ENCODE results near the gene HOXD4.

The HOXD4 gene

DNA sequence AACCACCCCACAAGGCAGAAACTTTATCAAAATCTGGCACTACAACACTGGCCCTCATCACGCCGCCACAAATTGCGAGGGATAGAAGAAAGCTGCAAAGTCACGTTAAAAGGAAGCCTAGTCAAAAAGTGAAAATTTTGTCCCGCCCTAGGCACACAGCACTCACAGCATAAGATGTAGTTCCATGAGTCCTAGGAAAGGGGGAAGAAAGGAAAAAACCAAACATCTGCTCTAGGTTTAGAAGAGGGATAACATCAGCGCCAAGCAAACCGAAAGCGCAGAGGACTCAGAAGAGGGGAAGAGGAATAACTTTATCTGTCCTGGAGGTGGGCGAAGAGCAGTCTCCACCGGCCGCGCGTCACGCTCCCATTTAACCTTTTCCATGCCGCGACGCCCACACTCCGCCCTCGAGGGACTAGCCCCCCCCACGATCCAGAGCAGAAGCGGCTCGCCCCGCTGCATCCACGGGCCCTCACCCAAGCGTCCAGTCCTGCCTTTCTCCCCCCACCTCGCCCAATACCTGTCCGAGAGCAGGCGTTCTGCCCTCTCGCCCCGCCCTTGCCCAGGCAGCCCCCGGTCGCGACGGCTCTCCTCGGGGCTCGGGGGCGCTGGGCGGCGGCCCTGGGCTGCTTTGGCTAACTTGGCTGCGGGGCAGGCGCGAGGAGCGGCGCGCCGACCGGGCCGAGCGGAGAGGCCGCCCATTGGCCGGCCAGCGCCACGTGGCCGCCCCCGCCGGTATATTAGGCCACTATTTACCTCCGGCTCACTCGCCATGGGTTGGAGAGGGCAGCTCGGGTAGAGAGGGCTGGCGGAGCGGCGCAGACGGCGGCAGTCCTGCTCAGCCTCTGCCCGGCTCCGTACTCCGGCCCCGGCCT, 36.8 kb downstream of the HOXD4 start, which contains the start of gene HOXD1:
Gene HOXD1, plus strand, starts transcription at position 770 of the 875 bp plus-strand sequence. CDS start 134 bp downstream, outside the sequence.
- Histone ChIP-seq H3K79me2 (ENCODE audit: control insufficient read depth, low read length) (no peaks in the 10 kb centered on the region), H3K4me3 (ENCODE audit: low read length) (no peak within 1 kb of the TSS), H3K9me2 (replicated peaks; ENCODE audit: control insufficient read depth, low read length) (no peaks in the 10 kb centered on the region), H3F3A (ENCODE audit: control insufficient read depth, insufficient read depth) (no peaks in the 10 kb centered on the region), H3K4me1 (ENCODE audit: control insufficient read depth, low read length) (no peaks in the 10 kb centered on the region), H3K4me2 (ENCODE audit: low read length) (no peak within 1 kb of the TSS), H3K36me3 (ENCODE audit: control insufficient read depth, low read length) (no peaks in the 10 kb centered on the region), H3K27ac (ENCODE audit: low read depth, low read length) (no peak within 1 kb of the TSS), H3K27me3 (ENCODE audit: control insufficient read depth, low read length) (peaks cover 7% of the 10 kb centered on the region), H4K20me1 (ENCODE audit: control insufficient read depth, insufficient read depth, low read depth, low read length) (no peaks in the 10 kb centered on the region), H3K9me3 (ENCODE audit: control insufficient read depth, insufficient read depth, low read length) (no peaks in the 10 kb centered on the region; the same call in 1 of the 2 replicates)
- TF ChIP-seq, protein P1, sequence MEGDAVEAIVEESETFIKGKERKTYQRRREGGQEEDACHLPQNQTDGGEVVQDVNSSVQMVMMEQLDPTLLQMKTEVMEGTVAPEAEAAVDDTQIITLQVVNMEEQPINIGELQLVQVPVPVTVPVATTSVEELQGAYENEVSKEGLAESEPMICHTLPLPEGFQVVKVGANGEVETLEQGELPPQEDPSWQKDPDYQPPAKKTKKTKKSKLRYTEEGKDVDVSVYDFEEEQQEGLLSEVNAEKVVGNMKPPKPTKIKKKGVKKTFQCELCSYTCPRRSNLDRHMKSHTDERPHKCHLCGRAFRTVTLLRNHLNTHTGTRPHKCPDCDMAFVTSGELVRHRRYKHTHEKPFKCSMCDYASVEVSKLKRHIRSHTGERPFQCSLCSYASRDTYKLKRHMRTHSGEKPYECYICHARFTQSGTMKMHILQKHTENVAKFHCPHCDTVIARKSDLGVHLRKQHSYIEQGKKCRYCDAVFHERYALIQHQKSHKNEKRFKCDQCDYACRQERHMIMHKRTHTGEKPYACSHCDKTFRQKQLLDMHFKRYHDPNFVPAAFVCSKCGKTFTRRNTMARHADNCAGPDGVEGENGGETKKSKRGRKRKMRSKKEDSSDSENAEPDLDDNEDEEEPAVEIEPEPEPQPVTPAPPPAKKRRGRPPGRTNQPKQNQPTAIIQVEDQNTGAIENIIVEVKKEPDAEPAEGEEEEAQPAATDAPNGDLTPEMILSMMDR (IDR thresholded peaks at IDR 0.05; ENCODE audit: low read depth, low read length, poor library complexity, severe bottlenecking): no peak
- TF ChIP-seq EZH2phosphoT487 (IDR thresholded peaks at IDR 0.05; ENCODE audit: borderline replicate concordance, low read length): no peak

DNA sequence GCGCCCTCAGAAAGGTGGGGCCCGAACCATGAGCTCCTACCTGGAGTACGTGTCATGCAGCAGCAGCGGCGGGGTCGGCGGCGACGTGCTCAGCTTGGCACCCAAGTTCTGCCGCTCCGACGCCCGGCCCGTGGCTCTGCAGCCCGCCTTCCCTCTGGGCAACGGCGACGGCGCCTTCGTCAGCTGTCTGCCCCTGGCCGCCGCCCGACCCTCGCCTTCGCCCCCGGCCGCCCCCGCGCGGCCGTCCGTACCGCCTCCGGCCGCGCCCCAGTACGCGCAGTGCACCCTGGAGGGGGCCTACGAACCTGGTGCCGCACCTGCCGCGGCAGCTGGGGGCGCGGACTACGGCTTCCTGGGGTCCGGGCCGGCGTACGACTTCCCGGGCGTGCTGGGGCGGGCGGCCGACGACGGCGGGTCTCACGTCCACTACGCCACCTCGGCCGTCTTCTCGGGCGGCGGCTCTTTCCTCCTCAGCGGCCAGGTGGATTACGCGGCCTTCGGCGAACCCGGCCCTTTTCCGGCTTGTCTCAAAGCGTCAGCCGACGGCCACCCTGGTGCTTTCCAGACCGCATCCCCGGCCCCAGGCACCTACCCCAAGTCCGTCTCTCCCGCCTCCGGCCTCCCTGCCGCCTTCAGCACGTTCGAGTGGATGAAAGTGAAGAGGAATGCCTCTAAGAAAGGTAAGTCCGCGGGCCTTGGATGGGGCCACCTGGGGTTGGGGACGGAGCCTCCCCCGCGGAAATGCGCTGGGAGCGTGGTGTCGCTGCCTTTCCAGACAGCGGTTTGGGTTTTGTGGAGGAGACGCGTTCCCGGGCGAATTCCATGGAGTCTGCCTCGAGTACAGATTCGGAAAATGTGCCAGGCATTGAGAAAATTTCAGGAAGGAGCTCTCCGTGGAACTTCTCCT, 37.7 kb downstream of the HOXD4 start:
- no peaks in the 10 kb centered on the region for H3K36me3 ChIP-seq (ENCODE audit: control insufficient read depth, low read length)
- TF ChIP-seq, protein P1 (IDR thresholded peaks at IDR 0.05; ENCODE audit: low read depth, low read length, poor library complexity, severe bottlenecking): no peak
- TF ChIP-seq EZH2phosphoT487 (IDR thresholded peaks at IDR 0.05; ENCODE audit: borderline replicate concordance, low read length): no peak
- H4K20me1 ChIP-seq (ENCODE audit: control insufficient read depth, insufficient read depth, low read depth, low read length): no peaks in the 10 kb centered on the region
- no peak overlapping the region for H3K4me3 ChIP-seq (ENCODE audit: low read length)
- H3K4me2 ChIP-seq (ENCODE audit: low read length): no peak overlapping the region
- H3K9me3 ChIP-seq (ENCODE audit: control insufficient read depth, insufficient read depth, low read length): no peaks in the 10 kb centered on the region; the same call in 1 of the 2 replicates
- no peaks in the 10 kb centered on the region for H3K79me2 ChIP-seq (ENCODE audit: control insufficient read depth, low read length)
- no peaks in the 10 kb centered on the region for H3K4me1 ChIP-seq (ENCODE audit: control insufficient read depth, low read length)
- no peak overlapping the region for H3K27ac ChIP-seq (ENCODE audit: low read depth, low read length)
- no peaks in the 10 kb centered on the region for H3F3A ChIP-seq (ENCODE audit: control insufficient read depth, insufficient read depth)
- H3K9me2 ChIP-seq (replicated peaks; ENCODE audit: control insufficient read depth, low read length): no peaks in the 10 kb centered on the region
- peaks cover 11% of the 10 kb centered on the region for H3K27me3 ChIP-seq (ENCODE audit: control insufficient read depth, low read length)

DNA sequence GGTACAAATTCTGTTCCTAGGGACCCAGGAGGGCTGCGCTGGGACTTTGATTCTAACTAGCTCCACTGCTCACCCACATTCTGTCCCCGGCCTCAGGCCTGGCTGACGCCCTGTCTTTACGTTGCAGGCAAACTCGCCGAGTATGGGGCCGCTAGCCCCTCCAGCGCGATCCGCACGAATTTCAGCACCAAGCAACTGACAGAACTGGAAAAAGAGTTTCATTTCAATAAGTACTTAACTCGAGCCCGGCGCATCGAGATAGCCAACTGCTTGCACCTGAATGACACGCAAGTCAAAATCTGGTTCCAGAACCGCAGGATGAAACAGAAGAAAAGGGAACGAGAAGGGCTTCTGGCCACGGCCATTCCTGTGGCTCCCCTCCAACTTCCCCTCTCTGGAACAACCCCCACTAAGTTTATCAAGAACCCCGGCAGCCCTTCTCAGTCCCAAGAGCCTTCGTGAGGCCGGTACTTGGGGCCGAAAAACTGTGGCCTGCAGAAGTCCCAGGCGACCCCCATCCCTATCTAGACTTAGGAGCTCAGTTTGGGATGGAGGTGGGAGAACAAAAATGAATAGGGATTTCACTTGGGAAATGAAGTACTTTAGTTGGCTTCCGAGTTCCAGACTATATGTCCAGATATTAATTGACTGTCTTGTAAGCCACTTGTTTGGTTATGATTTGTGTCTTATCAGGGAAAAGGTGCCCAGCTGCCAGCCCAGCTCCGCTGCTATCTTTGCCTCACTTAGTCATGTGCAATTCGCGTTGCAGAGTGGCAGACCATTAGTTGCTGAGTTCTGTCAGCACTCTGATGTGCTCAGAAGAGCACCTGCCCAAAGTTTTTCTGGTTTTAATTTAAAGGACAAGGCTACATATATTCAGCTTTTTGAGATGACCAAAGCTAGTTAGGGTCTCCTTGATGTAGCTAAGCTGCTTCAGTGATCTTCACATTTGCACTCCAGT, 38.6 kb downstream of the HOXD4 start:
- peaks cover 11% of the 10 kb centered on the region for H3K27me3 ChIP-seq (ENCODE audit: control insufficient read depth, low read length)
- no peak for TF ChIP-seq EZH2phosphoT487 (IDR thresholded peaks at IDR 0.05; ENCODE audit: borderline replicate concordance, low read length)
- H3K27ac ChIP-seq (ENCODE audit: low read depth, low read length): no peak overlapping the region
- H3K79me2 ChIP-seq (ENCODE audit: control insufficient read depth, low read length): no peaks in the 10 kb centered on the region
- H3K4me2 ChIP-seq (ENCODE audit: low read length): no peak overlapping the region
- H3K36me3 ChIP-seq (ENCODE audit: control insufficient read depth, low read length): no peaks in the 10 kb centered on the region
- no peaks in the 10 kb centered on the region for H4K20me1 ChIP-seq (ENCODE audit: control insufficient read depth, insufficient read depth, low read depth, low read length)
- H3K9me3 ChIP-seq (ENCODE audit: control insufficient read depth, insufficient read depth, low read length): no peaks in the 10 kb centered on the region; the same call in 1 of the 2 replicates
- H3K4me1 ChIP-seq (ENCODE audit: control insufficient read depth, low read length): no peaks in the 10 kb centered on the region
- no peak overlapping the region for H3K4me3 ChIP-seq (ENCODE audit: low read length)
- H3F3A ChIP-seq (ENCODE audit: control insufficient read depth, insufficient read depth): no peaks in the 10 kb centered on the region
- H3K9me2 ChIP-seq (replicated peaks; ENCODE audit: control insufficient read depth, low read length): no peaks in the 10 kb centered on the region
